Common myeloid progenitor, CD34-positive (primary cell): ENCODE data around the gene WBP1.

ENCODE experiments used
- CTCF ChIA-PET: fragments of 350-600 bp; sonication (Branson Sonifier 250); formaldehyde crosslinking; loops from one replicate; lab custom pipeline; 2021; ENCODE audit warnings: antibody characterized with exemption; lab: Charles Lee
- POLR2A ChIA-PET: fragments of 350-600 bp; sonication (Branson Sonifier 250); formaldehyde crosslinking; loops from one replicate; lab custom pipeline; 2021; ENCODE audit warnings: antibody characterized with exemption; lab: Charles Lee
- DNase-seq, 3 donors: peaks; one replicate each; pipeline versions ENCODE4 v3.0.0 to v3.0.0-alpha.2; 2013
- H3K27ac ChIP-seq, 2 experiments: 1 replicate in 1 of 2; 2 replicates in 1 of 2; pipeline ENCODE4 v1.7.0; 2013; ENCODE audit warnings: inconsistent platforms in 2 of 2, low read length in 2 of 2, mild to moderate bottlenecking in 2 of 2, low read depth in 1 of 2, moderate library complexity in 1 of 2; ENCODE audit not compliant: severe bottlenecking in 2 of 2, insufficient read depth in 1 of 2, poor library complexity in 1 of 2
- H3K27me3 ChIP-seq, 5 experiments: replicated peaks in 2 of 5; 1 replicate in 3 of 5; 2 replicates in 2 of 5; pipeline versions ENCODE4 v1.6.1 to v1.7.0; 2013; ENCODE audit warnings: low read length in 4 of 5, mild to moderate bottlenecking in 2 of 5, moderate library complexity in 2 of 5, inconsistent platforms in 1 of 5; ENCODE audit not compliant: insufficient read depth in 5 of 5, control insufficient read depth in 4 of 5
- H3K36me3 ChIP-seq, 4 experiments: 1 replicate in 2 of 4; 2 replicates in 2 of 4; pipeline versions ENCODE4 v1.6.1 to v1.7.0; 2013; ENCODE audit warnings: low read length in 3 of 4, control low read depth in 1 of 4, mild to moderate bottlenecking in 1 of 4; ENCODE audit not compliant: control insufficient read depth in 4 of 4, insufficient read depth in 4 of 4
- H3K4me1 ChIP-seq, 4 experiments: 1 replicate in 3 of 4; 2 replicates in 1 of 4; pipeline versions ENCODE4 v1.6.1 to v1.7.1; 2013; ENCODE audit warnings: low read length in 3 of 4, mild to moderate bottlenecking in 3 of 4, control low read depth in 1 of 4, inconsistent platforms in 1 of 4, moderate library complexity in 1 of 4; ENCODE audit not compliant: control insufficient read depth in 4 of 4, insufficient read depth in 4 of 4; ENCODE audit errors: control extremely low read depth in 1 of 4
- H3K4me3 ChIP-seq, 7 experiments: 1 replicate in 4 of 7; 2 replicates in 3 of 7; pipeline versions ENCODE4 v1.5.1 to v1.7.0; 2013; ENCODE audit warnings: mild to moderate bottlenecking in 7 of 7, low read length in 6 of 7, moderate library complexity in 6 of 7, inconsistent platforms in 2 of 7, low read depth in 2 of 7, control low read depth in 1 of 7; ENCODE audit not compliant: insufficient read depth in 4 of 7, control insufficient read depth in 1 of 7; ENCODE audit errors: extremely low read depth in 1 of 7
- H3K9me3 ChIP-seq, 5 experiments: 1 replicate in 4 of 5; 2 replicates in 1 of 5; pipeline versions ENCODE4 v1.6.1 to v1.7.1; 2013; ENCODE audit warnings: low read length in 4 of 5, mild to moderate bottlenecking in 2 of 5, inconsistent platforms in 1 of 5, low read depth in 1 of 5, moderate library complexity in 1 of 5; ENCODE audit not compliant: control insufficient read depth in 4 of 5, insufficient read depth in 2 of 5; ENCODE audit errors: control extremely low read depth in 1 of 5
- WGBS: methylation state at CpG from one replicate; pipeline ENCODE4 v1.1.5; 2013; ENCODE audit not compliant: insufficient coverage; 5-methylcytosine and 5-hydroxymethylcytosine counted together

Gene WBP1

GRCh38 chr2:74436111-74436805 lies 22.0 kb upstream of the WBP1 start:
- Histone ChIP-seq H3K27me3 (peaks cover 0 to 7% (median 1%) of the 10 kb centered on the region in 5 experiments), H3K4me1 (peaks cover 0 to 44% (median 32%) of the 10 kb centered on the region in 4 experiments), H3K4me3 (no peak overlapping the region), H3K9me3 (no peaks in the 10 kb centered on the region), H3K27ac (peak overlapping the region in 1 of 2 experiments; percentile 8), H3K36me3 (peaks cover 0 to 10% (median 2%) of the 10 kb centered on the region in 4 experiments)
- CTCF ChIA-PET: interaction anchor here (0.8 to 1.1 kb wide), 2 partner anchors 11 to 23 kb away, joined by 3 read pairs; no protein-coding TSS in a partner anchor
- POLR2A ChIA-PET: no interaction called here
- no peak for DNase-seq
- WGBS: 97% methylated on average over 38 of the region's 43 CpGs

- Histone ChIP-seq H3K4me1 (peaks cover 0 to 46% (median 39%) of the 10 kb centered on the region in 4 experiments), H3K9me3 (no peaks in the 10 kb centered on the region), H3K4me3 (no peak overlapping the region), H3K27me3 (peaks cover 0 to 16% (median 4%) of the 10 kb centered on the region in 5 experiments), H3K36me3 (peaks cover 0 to 4% (median 0%) of the 10 kb centered on the region in 4 experiments), H3K27ac (peak overlapping the region in 1 of 2 experiments; percentile 8)
- ChIA-PET CTCF (interaction anchor here (1.1 kb wide), 1 partner anchor 12 kb away, joined by 3 read pairs; no protein-coding TSS in a partner anchor), POLR2A (no interaction called here)
- no peak for DNase-seq
- 82% methylated on average over 5 of the region's 6 CpGs for WGBS
These were observed 21.2 kb upstream of the WBP1 start for GRCh38 chr2:74436848-74437695.

GRCh38 chr2:74438248-74438647 lies 20.0 kb upstream of the WBP1 start:
- 100% methylated on average over 1 of the region's 1 CpG for WGBS
- Histone ChIP-seq H3K9me3 (no peaks in the 10 kb centered on the region), H3K27me3 (peaks cover 0 to 25% (median 8%) of the 10 kb centered on the region in 5 experiments), H3K36me3 (no peaks in the 10 kb centered on the region), H3K4me3 (no peak overlapping the region), H3K4me1 (peaks cover 0 to 43% (median 37%) of the 10 kb centered on the region in 4 experiments), H3K27ac (no peak overlapping the region)
- ChIA-PET CTCF (no interaction called here), POLR2A (no interaction called here)
- no peak for DNase-seq

- 10% methylated on average over 2 of the region's 3 CpGs for WGBS
- H3K27ac ChIP-seq: no peak overlapping the region
- DNase-seq: no peak
- peaks cover 4 to 48% (median 43%) of the 10 kb centered on the region in 4 experiments for H3K4me1 ChIP-seq
- H3K27me3 ChIP-seq: peaks cover 0 to 25% (median 8%) of the 10 kb centered on the region in 5 experiments
- POLR2A ChIA-PET: interaction anchor here (1.0 to 2.6 kb wide), 2 partner anchors 10 to 18 kb away, joined by 3 to 10 read pairs; partner anchors contain the start of gene WBP1
- CTCF ChIA-PET: interaction anchor here (1.0 to 2.5 kb wide), 9 partner anchors 9 to 242 kb away, joined by 3 to 16 read pairs (median 4); partner anchors contain the start of genes CCDC142, INO80B and TTC31
- peak overlapping the region in 6 of 7 experiments; percentile 60 to 84 (median 72) for H3K4me3 ChIP-seq
- H3K9me3 ChIP-seq: no peaks in the 10 kb centered on the region
- no peaks in the 10 kb centered on the region for H3K36me3 ChIP-seq
These were observed 18.9 kb upstream of the WBP1 start for GRCh38 chr2:74439373-74439772.

- ChIA-PET CTCF (interaction anchor here (0.9 to 2.5 kb wide), 14 partner anchors 10 to 243 kb away, joined by 3 to 16 read pairs (median 4); partner anchors contain the start of genes CCDC142, INO80B, TTC31 and WBP1), POLR2A (interaction anchor here (1.0 to 2.6 kb wide), 2 partner anchors 10 to 18 kb away, joined by 3 to 10 read pairs; partner anchors contain the start of gene WBP1)
- peaks cover 4 to 51% (median 44%) of the 10 kb centered on the region in 4 experiments for H3K4me1 ChIP-seq
- DNase-seq: no peak
- peaks cover 0 to 27% (median 10%) of the 10 kb centered on the region in 5 experiments for H3K27me3 ChIP-seq
- 22% methylated on average over 10 of the region's 14 CpGs for WGBS
- no peaks in the 10 kb centered on the region for H3K36me3 ChIP-seq
- H3K27ac ChIP-seq: no peak overlapping the region
- H3K4me3 ChIP-seq: peak overlapping the region; percentile 2 to 84 (median 71)
- H3K9me3 ChIP-seq: no peaks in the 10 kb centered on the region
These were observed 18.3 kb upstream of the WBP1 start for GRCh38 chr2:74439803-74440377.

- CTCF ChIA-PET: interaction anchor here (0.9 to 2.5 kb wide), 13 partner anchors 10 to 244 kb away, joined by 3 to 16 read pairs (median 4); partner anchors contain the start of genes CCDC142, INO80B, TTC31 and WBP1
- Histone ChIP-seq H3K4me3 (peak overlapping the region; percentile 2 to 84 (median 71)), H3K9me3 (no peaks in the 10 kb centered on the region), H3K4me1 (peaks cover 4 to 51% (median 44%) of the 10 kb centered on the region in 4 experiments), H3K27me3 (peaks cover 0 to 27% (median 10%) of the 10 kb centered on the region in 5 experiments), H3K27ac (no peak overlapping the region), H3K36me3 (no peaks in the 10 kb centered on the region)
- 33% methylated on average over 35 of the region's 45 CpGs for WGBS
- DNase-seq: peak; percentile 71 to 88 (median 83)
- POLR2A ChIA-PET: interaction anchor here (0.8 to 2.6 kb wide), 2 partner anchors 14 to 17 kb away, joined by 4 to 10 read pairs; partner anchors contain the start of genes INO80B and WBP1
These were observed 17.7 kb upstream of the WBP1 start for GRCh38 chr2:74440378-74441169.
